CD4-positive, alpha-beta T cell treated with Interleukin-6 for 4 hours (primary cell): Measurements from ENCODE around the gene PDYN.
"Not testable (repeated sequence)": the region's sequence is repeated elsewhere in the genome, so short reads cannot be mapped to it uniquely, and the experiment has no call there.

Experiments used
- DNase-seq: peaks from one replicate; pipeline ENCODE4 v3.0.0-alpha.2; 2020; ENCODE audit warnings: mixed read lengths

Gene PDYN

DNA sequence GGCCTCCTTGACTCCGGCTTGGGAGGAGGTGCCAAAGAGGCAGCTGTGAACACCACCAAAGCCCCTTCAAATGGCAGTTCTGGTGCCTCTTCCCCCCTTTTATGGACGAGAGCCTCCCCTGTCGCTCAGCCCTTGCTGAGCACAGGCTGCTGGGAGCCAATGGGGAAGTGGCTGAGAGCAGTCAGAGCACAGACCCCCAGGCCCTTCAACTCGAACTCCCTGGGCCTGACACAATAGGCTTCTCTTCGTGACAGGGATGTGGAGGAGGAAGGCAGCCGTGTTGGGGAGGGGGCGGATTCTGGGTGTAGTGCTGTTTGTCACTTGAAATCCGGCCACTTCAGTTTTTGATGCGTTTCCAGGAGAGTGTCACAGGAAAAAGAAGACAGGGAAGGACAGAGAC is at the start of gene PDYN:
PDYN (minus strand) TSS at position 73 of the 400 bp plus-strand sequence. CDS start 10,974 bp downstream, outside the sequence.
- DNase-seq: no peak

DNA sequence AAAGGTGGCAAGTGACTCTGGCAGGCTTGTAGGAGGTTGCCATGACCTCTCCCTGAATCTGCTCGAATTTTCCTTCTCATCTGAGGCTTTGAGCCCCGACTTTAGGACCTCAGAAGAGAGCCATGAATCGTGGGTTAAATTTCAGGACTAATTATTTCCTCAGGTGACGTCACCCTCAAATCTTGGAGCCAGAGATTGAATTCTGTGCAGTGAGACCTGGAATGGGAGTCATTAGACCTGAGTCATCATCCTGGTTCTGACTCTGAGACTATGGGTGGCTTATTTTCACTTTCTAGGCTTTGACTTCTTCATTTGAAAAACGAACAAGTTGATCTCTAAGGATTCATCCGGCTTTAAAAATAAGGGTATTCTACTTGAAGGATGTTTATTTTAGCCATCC is 48.5 kb upstream of the PDYN start:
- DNase-seq: no peak

- no peak for DNase-seq
These were observed 44.3 kb upstream of the PDYN start for GRCh38 chr20:2038161-2038560.

DNA sequence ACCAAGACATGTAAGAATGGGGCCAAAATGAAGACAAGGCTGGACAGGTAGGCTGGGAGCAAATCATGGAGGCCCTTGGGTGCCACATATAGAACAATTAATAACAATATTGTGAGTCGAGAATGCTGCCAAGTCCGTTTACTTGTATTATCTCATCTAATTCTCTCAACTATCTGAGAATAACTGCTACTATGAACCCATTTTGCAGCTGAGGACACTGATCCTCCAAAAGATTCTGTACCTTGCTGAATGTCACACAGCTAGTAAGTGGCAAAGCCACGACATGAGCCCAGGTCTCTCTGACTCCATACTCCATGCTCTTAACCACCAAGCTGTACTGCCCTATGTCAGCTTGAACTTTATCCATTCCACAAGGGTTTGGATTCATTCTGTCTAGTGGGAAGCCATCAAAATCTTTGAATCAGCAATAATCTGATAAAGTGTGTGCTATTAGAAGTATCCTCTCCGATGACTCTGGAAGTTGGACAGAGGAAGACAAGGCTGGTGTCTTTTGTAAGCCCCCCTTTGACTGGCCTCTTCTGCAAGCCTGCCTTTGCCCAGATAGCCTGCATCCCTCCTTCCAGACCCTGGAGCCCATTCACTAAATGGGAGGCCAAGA is 43.5 kb upstream of the PDYN start:
- DNase-seq: no peak

DNA sequence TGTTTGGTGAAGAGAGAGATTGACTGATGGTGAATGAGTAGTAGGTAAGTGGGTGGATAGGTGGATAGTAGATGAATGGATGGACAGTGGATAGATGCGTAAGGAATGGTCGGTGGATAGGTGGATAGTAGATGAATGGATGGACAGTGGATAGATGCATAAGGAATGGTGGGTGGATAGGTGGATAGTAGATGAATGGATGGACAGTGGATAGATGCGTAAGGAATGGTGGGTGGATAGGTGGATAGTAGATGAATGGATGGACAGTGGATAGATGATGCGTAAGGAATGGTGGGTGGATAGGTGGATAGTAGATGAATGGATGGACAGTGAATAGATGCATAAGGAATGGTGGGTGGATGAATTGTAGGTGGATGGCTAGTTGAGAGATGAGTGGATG is 42.5 kb upstream of the PDYN start:
- DNase-seq: not testable (repeated sequence)

GRCh38 chr20:2032168-2032567 is 38.3 kb upstream of the PDYN start:
- no peak for DNase-seq

DNA sequence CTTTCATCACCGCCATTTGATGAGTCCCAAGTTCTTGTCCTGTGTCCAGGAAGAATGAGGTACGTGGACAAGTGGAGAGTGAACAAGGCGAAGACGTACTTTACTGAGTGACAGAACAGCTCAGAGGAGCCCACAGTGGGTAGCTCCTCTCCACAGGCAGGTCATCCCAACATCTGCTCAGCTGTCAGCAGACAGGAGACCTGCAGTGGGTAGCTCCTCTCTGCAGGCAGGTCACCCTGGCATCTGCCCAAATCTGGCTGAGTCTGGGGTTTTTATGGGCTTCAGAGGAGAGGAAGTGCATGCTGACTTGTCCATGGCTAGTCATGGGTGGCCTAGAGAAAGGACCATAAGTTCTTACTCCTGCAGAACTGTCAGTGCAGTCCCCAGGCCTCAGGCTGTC is 32.7 kb upstream of the PDYN start:
- DNase-seq: no peak

GRCh38 chr20:2026004-2026403 is 32.1 kb upstream of the PDYN start:
- no peak for DNase-seq

GRCh38 chr20:2023151-2023550 is 29.3 kb upstream of the PDYN start:
- no peak for DNase-seq

DNA sequence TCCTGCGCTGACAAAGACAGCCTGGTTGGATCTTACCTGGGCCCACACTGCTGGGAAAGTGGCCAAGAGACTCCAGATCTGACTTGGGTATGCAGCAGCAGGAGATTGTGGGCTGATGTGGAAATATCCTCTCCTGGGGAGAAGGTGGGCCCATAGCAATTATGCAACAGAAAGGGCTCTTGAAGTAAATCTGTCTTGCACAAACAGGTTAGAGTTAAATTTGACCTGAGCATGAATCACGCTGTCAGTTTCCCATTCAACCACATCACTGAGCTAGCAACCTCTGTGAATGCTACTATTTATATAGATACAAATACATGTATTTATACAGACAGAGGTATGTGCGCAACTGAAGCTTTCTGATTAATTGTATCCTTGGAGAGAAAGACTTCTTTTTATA is 28.3 kb upstream of the PDYN start:
- DNase-seq: no peak

GRCh38 chr20:2010533-2010932 is 16.7 kb upstream of the PDYN start:
- no peak for DNase-seq

DNA sequence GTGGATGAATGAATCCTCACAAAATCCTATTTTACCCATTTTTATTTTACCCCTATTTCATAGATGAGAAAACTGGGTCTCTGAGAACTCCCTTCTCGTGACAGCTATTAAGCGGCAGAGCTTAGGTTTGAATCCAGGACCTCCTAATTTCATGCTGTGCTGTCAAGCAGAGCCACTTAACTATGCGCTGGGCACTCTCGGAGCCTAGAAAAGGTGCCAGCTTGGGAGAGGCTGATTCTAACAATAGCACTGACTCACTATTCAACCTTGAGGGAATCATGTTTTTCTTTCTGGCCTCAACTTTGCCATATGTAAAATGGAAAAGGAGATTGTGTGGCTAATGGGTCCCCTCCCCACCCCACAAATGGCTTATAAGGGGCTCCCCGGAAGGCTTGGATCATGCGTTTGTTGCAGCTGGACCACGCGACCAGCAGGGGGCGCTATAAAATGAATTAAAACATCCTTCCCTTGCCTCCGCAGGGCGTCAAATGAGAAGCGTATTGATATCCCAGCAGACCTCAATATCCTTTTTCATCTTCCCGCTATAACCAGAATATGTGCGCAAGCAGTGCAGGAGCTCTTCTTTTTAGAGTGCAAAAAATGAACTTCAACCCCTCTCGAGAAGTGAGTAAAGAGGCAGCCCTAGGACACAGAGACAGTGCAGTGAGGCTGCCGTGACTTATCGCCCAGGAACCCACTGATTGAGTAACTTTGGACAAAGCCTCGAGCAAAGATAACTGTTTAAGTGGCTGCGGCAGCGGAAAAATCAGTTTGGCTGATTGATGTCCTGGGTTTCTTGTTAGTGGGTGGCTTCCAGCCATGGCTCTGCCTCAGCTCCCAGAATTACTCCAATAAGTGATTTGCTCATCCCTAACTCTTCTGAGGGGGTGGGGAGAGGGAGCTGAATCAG is 12.8 kb upstream of the PDYN start:
- peak; percentile 27 for DNase-seq

DNA sequence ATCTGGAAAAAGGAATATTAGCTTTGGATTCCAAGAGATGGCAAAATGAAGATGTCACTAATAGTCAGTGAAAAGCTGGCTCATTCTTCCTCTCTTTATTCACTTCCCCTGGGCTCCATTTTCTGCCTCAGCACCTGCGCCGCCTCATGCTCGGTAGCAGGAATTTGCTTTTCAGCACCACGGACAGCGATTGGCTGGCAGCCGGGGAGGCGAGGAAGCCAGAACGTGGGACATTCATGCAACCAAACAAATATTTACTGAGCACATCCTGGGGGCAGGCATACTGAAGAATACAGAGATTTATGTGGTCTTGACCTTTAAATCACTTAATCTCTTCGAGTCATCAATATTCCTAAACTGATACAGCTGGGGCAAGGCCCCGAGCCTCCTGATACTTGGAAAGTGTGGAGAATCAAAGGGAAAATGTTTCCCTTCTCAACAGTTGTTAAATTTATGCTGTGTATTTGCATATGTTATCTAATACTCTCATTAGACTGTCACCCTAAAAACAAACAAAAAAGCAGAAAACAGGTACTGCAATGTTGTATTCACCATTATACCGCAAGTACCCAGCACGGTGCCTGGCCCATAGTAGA is 12.1 kb upstream of the PDYN start:
- peak; percentile 55 for DNase-seq

- DNase-seq: no peak
These were observed 11.5 kb upstream of the PDYN start for GRCh38 chr20:2005359-2005758.

- no peak for DNase-seq
These were observed 10.3 kb upstream of the PDYN start for GRCh38 chr20:2004171-2004570.

DNA sequence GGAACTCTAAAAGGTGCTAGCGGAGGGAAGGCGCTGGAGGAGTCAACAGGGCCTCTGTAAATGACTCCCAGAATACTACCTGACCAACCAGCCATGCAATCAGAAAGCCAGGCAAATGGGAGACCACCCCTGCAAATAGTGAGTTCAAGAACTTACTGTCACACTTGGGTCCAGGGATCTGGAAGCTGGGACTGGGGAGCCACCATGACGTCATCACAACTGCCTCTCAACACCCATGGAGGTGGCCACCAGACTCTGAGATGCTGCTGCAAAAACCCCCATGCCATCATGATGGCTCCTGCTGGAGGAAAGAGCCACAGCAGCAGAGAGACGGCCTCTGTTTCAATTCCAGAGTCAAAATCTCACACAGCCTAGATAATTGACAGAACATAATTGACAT is 8.5 kb upstream of the PDYN start:
- DNase-seq: no peak

DNA sequence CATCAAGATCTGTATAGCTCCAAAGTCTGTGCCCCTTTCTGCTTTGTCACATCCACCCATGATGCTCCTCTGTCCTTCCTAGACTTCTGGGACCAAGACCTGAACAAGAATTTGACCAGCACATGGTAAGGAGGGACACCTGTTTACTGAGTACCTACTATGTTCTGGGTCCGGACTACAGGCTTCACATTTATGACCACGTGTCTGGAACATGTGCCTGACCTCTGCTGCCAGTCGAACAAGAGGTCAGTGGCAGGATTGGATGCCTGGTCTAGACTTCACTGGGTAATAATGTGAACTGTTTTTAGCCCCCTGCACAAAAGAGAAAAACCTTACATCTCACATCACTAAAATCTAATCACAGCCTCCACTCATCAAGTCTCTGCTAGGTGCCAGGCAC is 7.3 kb upstream of the PDYN start:
- DNase-seq: no peak

DNA sequence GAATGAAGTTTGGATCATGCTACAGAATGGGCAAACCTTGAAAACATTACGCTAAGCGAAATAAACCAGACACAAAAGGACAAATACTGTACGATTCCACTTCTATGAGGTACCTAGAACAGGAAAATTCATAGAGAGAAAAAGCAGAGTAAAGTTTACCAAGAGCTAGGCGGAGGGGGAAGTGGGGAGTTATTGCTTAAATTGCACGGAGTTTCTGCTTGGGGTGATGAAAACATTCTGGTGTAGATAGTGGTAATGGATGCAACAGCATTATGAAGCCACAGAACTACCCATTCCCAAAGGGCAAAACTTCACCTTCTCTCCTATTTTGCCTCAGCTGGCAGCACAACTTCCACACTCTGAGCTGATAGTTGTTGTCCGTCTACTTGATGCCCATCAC is 6.4 kb upstream of the PDYN start:
- no peak for DNase-seq

DNA sequence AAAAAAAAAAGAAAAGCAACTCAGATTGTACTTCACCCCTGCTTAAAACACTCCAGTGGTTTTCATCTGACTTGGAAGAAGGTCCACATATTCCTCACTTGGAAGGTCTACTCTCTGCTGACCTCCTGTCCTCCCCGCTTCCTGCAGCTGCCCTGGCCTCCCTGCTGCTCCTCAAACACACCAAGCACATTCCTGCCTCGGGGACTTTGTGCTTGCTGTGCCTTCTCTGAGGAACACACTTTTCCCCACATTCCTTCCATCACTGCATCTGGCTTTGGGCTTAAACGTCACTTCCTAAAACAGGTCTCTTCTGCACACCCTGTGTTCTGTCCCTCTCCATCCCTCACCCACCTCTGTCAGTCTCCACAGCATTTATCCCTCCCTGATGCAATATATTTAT is 4.9 kb upstream of the PDYN start:
- no peak for DNase-seq

GRCh38 chr20:1998193-1998520 is 4.3 kb upstream of the PDYN start:
- no peak for DNase-seq

GRCh38 chr20:1997483-1998192 is 3.8 kb upstream of the PDYN start:
- no peak for DNase-seq

GRCh38 chr20:1995531-1996310 is 1.9 kb upstream of the PDYN start:
- no peak for DNase-seq

GRCh38 chr20:1994627-1995026 is 769 bp upstream of the PDYN start:
- no peak for DNase-seq
